ENCODE results near the gene MAPK8IP1. TPM values are rescaled to one million over a fixed set of nuclear protein-coding genes. Genes with fewer than 3 reads are reported as not detected.

MAPK8IP1 gene
- total and polyA plus RNA-seq, 7 donors = 1.2 to 15.5 (median 4.9) TPM

GRCh38 chr11:45909594-45910475, 24.4 kb downstream of the MAPK8IP1 start:
- WGBS, 2 donors = 88 to 93% methylated on average over 32 of the region's 32 CpGs
- H3K4me1 ChIP-seq = no peaks in the 10 kb centered on the region
- no peaks in the 10 kb centered on the region for H3K9me3 ChIP-seq
- H3K4me3 ChIP-seq = no peak overlapping the region
- H3K27ac ChIP-seq = no peak overlapping the region
- no peaks in the 10 kb centered on the region for H3K27me3 ChIP-seq
- intact Hi-C loops (cut with DNase I) = no loop called here
- DNase-seq = no peak
- peaks cover 15 to 62% (median 36%) of the 10 kb centered on the region in 4 donors for H3K36me3 ChIP-seq
- no peak for TF ChIP-seq EP300 (IDR thresholded peaks at IDR 0.05)
- no peak for TF ChIP-seq POLR2A (IDR thresholded peaks at IDR 0.05)
- TF ChIP-seq CTCF (IDR thresholded peaks at IDR 0.05) = no peak
- no peak for TF ChIP-seq POLR2AphosphoS5 (IDR thresholded peaks at IDR 0.05)

- no peaks in the 10 kb centered on the region for H3K9me3 ChIP-seq
- intact Hi-C loops (cut with DNase I) = no loop called here
- WGBS, 2 donors = 89 to 92% methylated on average over 9 of the region's 9 CpGs
- DNase-seq = no peak
- H3K36me3 ChIP-seq = peaks cover 15 to 66% (median 40%) of the 10 kb centered on the region in 4 donors
- H3K4me1 ChIP-seq = no peaks in the 10 kb centered on the region
- H3K4me3 ChIP-seq = no peak overlapping the region
- H3K27me3 ChIP-seq = no peaks in the 10 kb centered on the region
- no peak overlapping the region for H3K27ac ChIP-seq
- TF ChIP-seq EP300 (IDR thresholded peaks at IDR 0.05) (no peak), CTCF (IDR thresholded peaks at IDR 0.05) (no peak), POLR2AphosphoS5 (IDR thresholded peaks at IDR 0.05) (no peak), POLR2A (IDR thresholded peaks at IDR 0.05) (no peak)
Observed at GRCh38 chr11:45910623-45911022, 25.2 kb downstream of the MAPK8IP1 start.

- H3K4me3 ChIP-seq = no peak overlapping the region
- intact Hi-C loops (cut with DNase I) = no loop called here
- no peak overlapping the region for H3K27ac ChIP-seq
- H3K9me3 ChIP-seq = no peaks in the 10 kb centered on the region
- no peaks in the 10 kb centered on the region for H3K27me3 ChIP-seq
- no peak for DNase-seq
- peaks cover 0 to 17% (median 13%) of the 10 kb centered on the region in 4 donors for H3K4me1 ChIP-seq
- TF ChIP-seq EP300 (IDR thresholded peaks at IDR 0.05) (no peak), POLR2A (IDR thresholded peaks at IDR 0.05) (no peak), POLR2AphosphoS5 (IDR thresholded peaks at IDR 0.05) (no peak), CTCF (IDR thresholded peaks at IDR 0.05) (no peak)
- peaks cover 15 to 70% (median 41%) of the 10 kb centered on the region in 4 donors for H3K36me3 ChIP-seq
- WGBS, 2 donors = 95 to 98% methylated on average over 19 of the region's 19 CpGs
Observed at GRCh38 chr11:45913514-45913913, 28.1 kb downstream of the MAPK8IP1 start.

DNA sequence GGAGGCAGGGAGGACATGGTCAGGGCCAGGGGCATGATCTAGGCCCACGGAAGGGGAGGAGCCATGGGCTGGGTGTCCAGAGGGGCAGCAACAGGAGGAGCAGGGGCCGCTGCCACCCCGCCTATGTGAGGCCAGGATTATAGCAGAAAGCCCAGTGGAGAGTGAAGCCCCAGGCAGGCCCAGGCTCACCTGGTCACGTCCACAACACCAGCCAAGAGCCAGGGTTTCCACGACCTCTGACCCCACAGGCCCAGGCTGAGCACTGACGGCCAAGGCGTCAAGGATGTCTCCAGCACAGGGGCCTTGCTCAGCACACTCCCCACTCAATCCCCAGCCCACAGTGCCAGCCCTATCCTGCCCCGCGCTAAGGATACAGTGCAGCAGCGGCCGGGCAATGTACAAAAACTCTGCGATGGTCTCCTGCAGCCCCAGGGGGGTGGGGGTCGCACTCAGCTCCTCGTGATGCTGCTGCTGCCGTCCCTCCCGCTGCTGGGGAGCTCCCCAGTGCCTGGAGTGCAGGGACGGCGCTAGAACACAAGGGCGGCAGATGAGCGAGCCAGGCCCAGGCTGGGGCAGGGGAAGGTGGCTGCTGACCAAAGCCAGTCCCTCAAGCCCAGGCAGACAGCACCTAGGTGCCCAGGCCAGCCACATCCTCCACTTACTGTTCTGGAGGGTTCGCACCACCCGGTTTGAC, 28.6 kb downstream of the MAPK8IP1 start:
- no peak for DNase-seq
- Histone ChIP-seq H3K27ac (no peak overlapping the region), H3K4me1 (peaks cover 0 to 20% (median 15%) of the 10 kb centered on the region in 4 donors), H3K36me3 (peaks cover 15 to 70% (median 41%) of the 10 kb centered on the region in 4 donors), H3K27me3 (no peaks in the 10 kb centered on the region), H3K9me3 (no peaks in the 10 kb centered on the region), H3K4me3 (no peak overlapping the region)
- TF ChIP-seq EP300 (IDR thresholded peaks at IDR 0.05) (no peak), CTCF (IDR thresholded peaks at IDR 0.05) (no peak), POLR2A (IDR thresholded peaks at IDR 0.05) (no peak), POLR2AphosphoS5 (IDR thresholded peaks at IDR 0.05) (no peak)
- 92 to 93% methylated on average over 22 of the region's 22 CpGs for WGBS, 2 donors
- intact Hi-C loops (cut with DNase I) = no loop called here

Measured in sigmoid colon (tissue), 7 donors.